Forelimb muscle (tissue), 1 donor: ENCODE measurements around the gene TLR7. TPM values are rescaled to one million over a fixed set of nuclear protein-coding genes. Genes with fewer than 3 reads are reported as not detected.

Experiments
- DNase-seq: peaks from one replicate; pipeline ENCODE4 v3.0.0-alpha.2; 2013; ENCODE audit warnings: low read depth
- polyA plus RNA-seq: library from polyadenylated mRNA; unstranded; fragments of 120-200 nt; gene quantifications from one replicate; pipeline ENCODE4 v1.2.1, GENCODE V29; 2013; ENCODE audit not compliant: insufficient read length

The TLR7 gene
- 0.67 TPM for polyA plus RNA-seq

- no peak for DNase-seq
These were observed at the start of gene TLR7 for GRCh38 chrX:12866451-12867377. TSS of gene TLR7 (plus strand) at chrX:12867072. CDS start at chrX:12867579, 507 bp downstream.

- no peak for DNase-seq
These were observed 49.3 kb upstream of the TLR7 start for GRCh38 chrX:12817528-12817927.

- DNase-seq, result no peak
These were observed 47.6 kb upstream of the TLR7 start for GRCh38 chrX:12819222-12819621.

- DNase-seq, result no peak
These were observed 46.1 kb upstream of the TLR7 start for GRCh38 chrX:12820737-12821136.

GRCh38 chrX:12824944-12825343, 41.9 kb upstream of the TLR7 start:
- no peak for DNase-seq

GRCh38 chrX:12825801-12826200, 41.1 kb upstream of the TLR7 start:
- no peak for DNase-seq

GRCh38 chrX:12843061-12843667, 23.7 kb upstream of the TLR7 start:
- no peak for DNase-seq

GRCh38 chrX:12843668-12844279, 23.1 kb upstream of the TLR7 start:
- DNase-seq, result no peak

- no peak for DNase-seq
These were observed 22.6 kb upstream of the TLR7 start for GRCh38 chrX:12844319-12844718.

GRCh38 chrX:12865359-12865758, 1.5 kb upstream of the TLR7 start:
- no peak for DNase-seq

GRCh38 chrX:12867685-12868084, 813 bp downstream of the TLR7 start:
- no peak for DNase-seq

GRCh38 chrX:12868747-12869146, 1.9 kb downstream of the TLR7 start:
- DNase-seq, result no peak

GRCh38 chrX:12871257-12871656, 4.4 kb downstream of the TLR7 start:
- DNase-seq, result no peak

- no peak for DNase-seq
These were observed 5.9 kb downstream of the TLR7 start for GRCh38 chrX:12872741-12873140.

- DNase-seq, result no peak
These were observed 7.7 kb downstream of the TLR7 start for GRCh38 chrX:12874581-12874980.

GRCh38 chrX:12877386-12877785, 10.5 kb downstream of the TLR7 start:
- no peak for DNase-seq

- no peak for DNase-seq
These were observed 11.7 kb downstream of the TLR7 start for GRCh38 chrX:12878536-12878935.

- no peak for DNase-seq
These were observed 15.0 kb downstream of the TLR7 start for GRCh38 chrX:12881914-12882313.

- no peak for DNase-seq
These were observed 18.6 kb downstream of the TLR7 start for GRCh38 chrX:12885508-12885907.

GRCh38 chrX:12886545-12886944, 19.7 kb downstream of the TLR7 start:
- no peak for DNase-seq

GRCh38 chrX:12887141-12887540, 20.3 kb downstream of the TLR7 start:
- DNase-seq, result no peak

- no peak for DNase-seq
These were observed 20.9 kb downstream of the TLR7 start for GRCh38 chrX:12887767-12888166.

GRCh38 chrX:12890467-12890866, 23.6 kb downstream of the TLR7 start:
- DNase-seq, result no peak
